ENCODE measurements around the gene CBFB.

GRCh38 chr16:67013233-67013822 is 15.6 kb upstream of the CBFB start:
- TF ChIP-seq CTCF (conservative IDR thresholded peaks at IDR 0.05; ENCODE audit: low read depth, low read length) (no peak), EZH2 (IDR thresholded peaks at IDR 0.05; ENCODE audit: low read length, unreplicated experiment) (no peak)

All from PC-3 (cell line).